ENCODE results near the gene USE1. TPM values are rescaled to one million over a fixed set of nuclear protein-coding genes. Genes with fewer than 3 reads are reported as not detected.

The USE1 gene
- total RNA-seq = 10 to 100 TPM; 17.3 to 25.2 (median 21.6) TPM

- H3K27ac ChIP-seq = peak within 1 kb of the TSS; percentile 92
- TF ChIP-seq POLR2A (IDR thresholded peaks at IDR 0.05) (peak in 1 of 2 donors; percentile 58), POLR2AphosphoS5 (IDR thresholded peaks at IDR 0.05) (peak in 2 of 3 donors; percentile 85 to 92), EP300 (IDR thresholded peaks at IDR 0.05) (no peak), CTCF (IDR thresholded peaks at IDR 0.05) (no peak)
- peak; percentile 96 for DNase-seq (ENCODE audit: low spot score in 2 of 2)
- peak within 1 kb of the TSS; percentile 72 for H3K4me3 ChIP-seq
- peaks cover 38% of the 10 kb centered on the region for H3K36me3 ChIP-seq
- whole genome bisulfite sequencing = 4% methylated on average over 19 of the region's 56 CpGs
- peaks cover 18% of the 10 kb centered on the region for H3K4me1 ChIP-seq
- H3K27me3 ChIP-seq = no peaks in the 10 kb centered on the region
- H3K9me3 ChIP-seq = no peaks in the 10 kb centered on the region
These were observed at the start of gene USE1 for GRCh38 chr19:17215127-17215971. TSS of gene USE1 (plus strand) at chr19:17215357. CDS start at chr19:17215406, 49 bp downstream.

- no peak for DNase-seq (ENCODE audit: low spot score in 2 of 2)
- Histone ChIP-seq H3K4me3 (no peak overlapping the region), H3K27ac (no peak overlapping the region), H3K9me3 (no peaks in the 10 kb centered on the region), H3K36me3 (peaks cover 90% of the 10 kb centered on the region), H3K27me3 (no peaks in the 10 kb centered on the region), H3K4me1 (no peaks in the 10 kb centered on the region)
- WGBS = 95% methylated on average over 5 of the region's 5 CpGs
- no peak for TF ChIP-seq EP300 (IDR thresholded peaks at IDR 0.05)
- no peak for TF ChIP-seq POLR2AphosphoS5 (IDR thresholded peaks at IDR 0.05)
- TF ChIP-seq CTCF (IDR thresholded peaks at IDR 0.05) = no peak
- no peak for TF ChIP-seq POLR2A (IDR thresholded peaks at IDR 0.05)
These were observed 49.4 kb upstream of the USE1 start for GRCh38 chr19:17165715-17166114.

GRCh38 chr19:17170538-17171297, 44.4 kb upstream of the USE1 start:
- WGBS = 88% methylated on average over 13 of the region's 13 CpGs

GRCh38 chr19:17171874-17172273, 43.3 kb upstream of the USE1 start:
- no peak overlapping the region for H3K27ac ChIP-seq
- WGBS = 90% methylated on average over 8 of the region's 8 CpGs
- DNase-seq (ENCODE audit: low spot score in 2 of 2) = no peak
- H3K4me3 ChIP-seq = no peak overlapping the region
- peaks cover 92% of the 10 kb centered on the region for H3K36me3 ChIP-seq
- no peaks in the 10 kb centered on the region for H3K9me3 ChIP-seq
- no peaks in the 10 kb centered on the region for H3K4me1 ChIP-seq
- no peaks in the 10 kb centered on the region for H3K27me3 ChIP-seq
- TF ChIP-seq POLR2AphosphoS5 (IDR thresholded peaks at IDR 0.05) (no peak), POLR2A (IDR thresholded peaks at IDR 0.05) (no peak), CTCF (IDR thresholded peaks at IDR 0.05) (no peak), EP300 (IDR thresholded peaks at IDR 0.05) (no peak)

More at GRCh38 chr19:17170538-17171297, 44.4 kb upstream of the USE1 start:
- Histone ChIP-seq H3K27me3 (no peaks in the 10 kb centered on the region), H3K36me3 (peaks cover 92% of the 10 kb centered on the region), H3K9me3 (no peaks in the 10 kb centered on the region), H3K4me3 (no peak overlapping the region), H3K27ac (no peak overlapping the region), H3K4me1 (no peaks in the 10 kb centered on the region)
- TF ChIP-seq EP300 (IDR thresholded peaks at IDR 0.05) (no peak), POLR2AphosphoS5 (IDR thresholded peaks at IDR 0.05) (no peak), CTCF (IDR thresholded peaks at IDR 0.05) (no peak), POLR2A (IDR thresholded peaks at IDR 0.05) (no peak)
- DNase-seq (ENCODE audit: low spot score in 2 of 2) = no peak
